GM23338 (cell line): Measurements from ENCODE around the gene MR1. TPM values are rescaled to one million over a fixed set of nuclear protein-coding genes. Genes with fewer than 3 reads are reported as not detected.

Source experiments
- ATAC-seq: fragments of 200-7000 bp; cut with Tn5 transposase; 3 replicates; pipeline ENCODE4 v1.9.1; 2020
- DNase-seq: peaks from one replicate; pipeline ENCODE4 v3.0.0-alpha.2; 2015; ENCODE audit warnings: low spot score
- H2AFZ ChIP-seq: fragments of 200-600 bp; sonication (generic); 2 replicates; pipeline ENCODE4 v1.8.0; 2016; ENCODE audit warnings: antibody characterized with exemption, mild to moderate bottlenecking, moderate library complexity
- H3F3A ChIP-seq: fragments of 200-600 bp; sonication (generic); replicated peaks from 2 replicates; pipeline ENCODE4 v1.8.0; 2017; ENCODE audit warnings: antibody characterized with exemption, mixed run types, low read depth
- H3K27ac ChIP-seq: fragments of 200-600 bp; sonication (generic); 2 replicates; pipeline ENCODE4 v1.6.1; 2016; ENCODE audit warnings: low read depth
- H3K27me3 ChIP-seq: fragments of 200-600 bp; sonication (generic); 2 replicates; pipeline ENCODE4 v1.8.0; 2016; ENCODE audit warnings: mild to moderate bottlenecking, mixed run types, moderate library complexity; ENCODE audit not compliant: insufficient read depth
- H3K36me3 ChIP-seq: fragments of 200-600 bp; sonication (generic); 2 replicates; pipeline ENCODE4 v1.8.0; 2016; ENCODE audit warnings: mild to moderate bottlenecking; ENCODE audit not compliant: insufficient read depth
- H3K4me1 ChIP-seq: fragments of 200-600 bp; sonication (generic); 2 replicates; pipeline ENCODE4 v1.8.0; 2016; ENCODE audit warnings: mild to moderate bottlenecking, moderate library complexity; ENCODE audit not compliant: insufficient read depth
- H3K4me2 ChIP-seq: fragments of 200-600 bp; sonication (generic); 2 replicates; pipeline ENCODE4 v1.7.1; 2017; ENCODE audit warnings: mixed run types
- H3K4me3 ChIP-seq: fragments of 200-600 bp; sonication (generic); 2 replicates; pipeline ENCODE4 v1.6.1; 2016; ENCODE audit warnings: mixed run types
- H3K79me2 ChIP-seq: fragments of 200-600 bp; sonication (generic); replicated peaks from 2 replicates; pipeline ENCODE4 v1.8.0; 2017; ENCODE audit warnings: mild to moderate bottlenecking; ENCODE audit not compliant: insufficient read depth
- H3K9me2 ChIP-seq: fragments of 200-600 bp; sonication (generic); 2 replicates; pipeline ENCODE4 v1.8.0; 2017; ENCODE audit not compliant: insufficient read depth
- H4K20me1 ChIP-seq: fragments of 200-600 bp; sonication (generic); replicated peaks from 2 replicates; pipeline ENCODE4 v1.8.0; 2017; ENCODE audit warnings: mild to moderate bottlenecking; ENCODE audit not compliant: insufficient read depth
- H3K27ac Mint-ChIP-seq: 2 replicates; pipeline ENCODE4 v1.8.0; 2020; ENCODE audit warnings: inconsistent platforms, mild to moderate bottlenecking, moderate library complexity, mixed read lengths
- H3K27me3 Mint-ChIP-seq: 3 replicates; pipeline ENCODE4 v1.8.0; 2022; ENCODE audit warnings: low read depth, mild to moderate bottlenecking, moderate library complexity, mixed read lengths, inconsistent platforms; ENCODE audit not compliant: insufficient read depth, poor library complexity
- H3K36me3 Mint-ChIP-seq: 3 replicates; pipeline ENCODE4 v1.8.0; 2021; ENCODE audit warnings: low read depth, mild to moderate bottlenecking, inconsistent platforms, moderate library complexity, mixed read lengths
- H3K4me1 Mint-ChIP-seq: 3 replicates; pipeline ENCODE4 v1.8.0; 2020; ENCODE audit warnings: mild to moderate bottlenecking, inconsistent platforms, mixed read lengths
- H3K4me3 Mint-ChIP-seq: 3 replicates; pipeline ENCODE4 v1.8.0; 2021; ENCODE audit warnings: moderate library complexity, mild to moderate bottlenecking, inconsistent platforms, mixed read lengths
- H3K9me3 Mint-ChIP-seq: 3 replicates; pipeline ENCODE4 v1.8.0; 2020; ENCODE audit warnings: moderate library complexity, mild to moderate bottlenecking, inconsistent platforms, mixed read lengths
- CREB1 ChIP-seq: fragments of 250-450 bp; sonication (Bioruptor Pico); IDR thresholded peaks from 2 replicates; pipeline ENCODE4 v1.5.0; 2020; ENCODE audit warnings: low read depth, mild to moderate bottlenecking, moderate library complexity
- ETS1 ChIP-seq: IDR thresholded peaks from 2 replicates; pipeline ENCODE4 v1.6.1; 2016; ENCODE audit warnings: antibody characterized with exemption
- EZH2 ChIP-seq: fragments of 200-600 bp; sonication (generic); IDR thresholded peaks from one replicate; pipeline ENCODE4 v1.8.0; 2017; ENCODE audit warnings: antibody characterized with exemption, mild to moderate bottlenecking, low read depth; ENCODE audit not compliant: unreplicated experiment
- EZH2phosphoT487 ChIP-seq: fragments of 200-600 bp; sonication (generic); IDR thresholded peaks from one replicate; pipeline ENCODE4 v1.8.1; 2018; ENCODE audit warnings: antibody characterized with exemption; ENCODE audit not compliant: unreplicated experiment
- JUNB ChIP-seq: IDR thresholded peaks from one replicate; pipeline ENCODE4 v1.6.1; 2016; ENCODE audit warnings: antibody characterized with exemption; ENCODE audit not compliant: unreplicated experiment
- NANOG ChIP-seq: IDR thresholded peaks from 2 replicates; pipeline ENCODE4 v1.6.1; 2016; ENCODE audit warnings: antibody characterized with exemption, borderline replicate concordance
- POLR2AphosphoS5 ChIP-seq: IDR thresholded peaks from 2 replicates; pipeline ENCODE4 v1.6.1; 2016; ENCODE audit warnings: antibody characterized with exemption, low read depth
- STAT1 ChIP-seq: IDR thresholded peaks from one replicate; pipeline ENCODE4 v1.6.1; 2016; ENCODE audit warnings: antibody characterized with exemption; ENCODE audit not compliant: unreplicated experiment
- ZNF114 ChIP-seq: fragments of 250-450 bp; sonication (Bioruptor Pico); IDR thresholded peaks from 2 replicates; pipeline ENCODE4 v1.5.0; 2020; ENCODE audit warnings: mild to moderate bottlenecking, moderate library complexity
- ZNF331 ChIP-seq: fragments of 250-450 bp; sonication (Bioruptor Pico); IDR thresholded peaks from 2 replicates; pipeline ENCODE4 v1.5.0; 2020; ENCODE audit warnings: low read depth, mild to moderate bottlenecking, moderate library complexity
- ZNF462 ChIP-seq: fragments of 250-450 bp; sonication (Bioruptor Pico); IDR thresholded peaks from 2 replicates; pipeline ENCODE4 v1.5.0; 2020; ENCODE audit warnings: mild to moderate bottlenecking, moderate library complexity
- polyA plus RNA-seq: library from polyadenylated mRNA; unstranded; fragments of >200 nt; fragmentation: Nextera tagmentation; extraction: Ambion mirVana; gene quantifications from 2 replicates; pipeline ENCODE4 v1.2.1, GENCODE V29; 2016
- total RNA-seq: library from RNA; depleted of rRNA; stranded (reverse); fragments of >200 nt; shearing (Covaris generic); gene quantifications from 2 replicates; pipeline ENCODE4 v1.2.3, GENCODE V29; 2014
- TF ChIP-seq, protein P1 (sequence below): IDR thresholded peaks from one replicate; pipeline ENCODE4 v1.6.1; 2018; ENCODE audit warnings: antibody characterized with exemption; ENCODE audit not compliant: unreplicated experiment
- TF ChIP-seq, protein P2 (sequence below), 2 experiments: fragments of 200-600 bp in 1 of 2; sonication (generic) in 1 of 2; conservative IDR thresholded peaks; 2 replicates each; pipeline versions ENCODE4 v1.5.1 to v1.6.1; 2016 to 2017; ENCODE audit warnings: antibody characterized with exemption in 2 of 2, low read depth in 2 of 2, mild to moderate bottlenecking in 2 of 2, moderate library complexity in 1 of 2

MR1 gene
- total and polyA plus RNA-seq, 2 experiments from 2014 or later, result 0.18 TPM; not detected in 1

DNA sequence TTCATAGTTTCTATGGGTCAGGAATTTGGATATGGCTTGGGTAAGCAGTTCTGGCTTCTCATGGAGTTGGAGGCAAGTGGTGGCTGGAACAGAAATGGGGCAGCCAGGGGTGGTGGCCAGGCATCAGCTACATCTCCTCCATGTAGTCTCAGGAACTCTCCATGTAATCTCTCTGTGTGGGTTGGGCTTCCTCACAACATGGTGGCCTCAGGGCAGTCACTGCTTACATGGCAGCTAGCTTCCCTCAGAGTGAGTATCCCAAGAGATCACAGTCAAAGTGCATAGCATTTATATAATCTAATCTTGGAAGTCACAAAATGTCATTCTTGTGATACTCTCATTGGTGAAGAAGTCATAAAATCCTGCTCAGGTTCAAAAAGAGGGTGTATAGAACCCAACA lies 25.7 kb downstream of the MR1 start:
- ATAC-seq, result no peak
- Mint-ChIP-seq H3K27ac (no peak overlapping the region), H3K9me3 (no peaks in the 10 kb centered on the region), H3K4me1 (peaks cover 11% of the 10 kb centered on the region; the same call in 2 of the 3 replicates), H3K36me3 (no peaks in the 10 kb centered on the region), H3K27me3 (no peaks in the 10 kb centered on the region), H3K4me3 (no peak overlapping the region)
- Histone ChIP-seq H3K79me2 (no peaks in the 10 kb centered on the region), H3F3A (no peaks in the 10 kb centered on the region), H3K36me3 (no peaks in the 10 kb centered on the region), H3K9me2 (0 out of 2 replicates have a peak, but pooled peaks cover 12% of the 10 kb centered on the region), H4K20me1 (no peaks in the 10 kb centered on the region), H3K4me3 (no peak overlapping the region), H3K27me3 (no peaks in the 10 kb centered on the region), H3K27ac (no peak overlapping the region), H3K4me1 (peaks cover 11% of the 10 kb centered on the region; the same call in 1 of the 2 replicates), H2AFZ (no peak overlapping the region), H3K4me2 (no peak overlapping the region)
- no peak for DNase-seq
- TF ChIP-seq POLR2AphosphoS5 (no peak), ZNF331 (CRISPR knock-in tag) (no peak), NANOG (no peak), EZH2phosphoT487 (no peak), ZNF462 (CRISPR knock-in tag) (no peak), CREB1 (no peak), ETS1 (no peak), JUNB (no peak), STAT1 (no peak), EZH2 (no peak), ZNF114 (no peak)
- TF ChIP-seq, protein P1, sequence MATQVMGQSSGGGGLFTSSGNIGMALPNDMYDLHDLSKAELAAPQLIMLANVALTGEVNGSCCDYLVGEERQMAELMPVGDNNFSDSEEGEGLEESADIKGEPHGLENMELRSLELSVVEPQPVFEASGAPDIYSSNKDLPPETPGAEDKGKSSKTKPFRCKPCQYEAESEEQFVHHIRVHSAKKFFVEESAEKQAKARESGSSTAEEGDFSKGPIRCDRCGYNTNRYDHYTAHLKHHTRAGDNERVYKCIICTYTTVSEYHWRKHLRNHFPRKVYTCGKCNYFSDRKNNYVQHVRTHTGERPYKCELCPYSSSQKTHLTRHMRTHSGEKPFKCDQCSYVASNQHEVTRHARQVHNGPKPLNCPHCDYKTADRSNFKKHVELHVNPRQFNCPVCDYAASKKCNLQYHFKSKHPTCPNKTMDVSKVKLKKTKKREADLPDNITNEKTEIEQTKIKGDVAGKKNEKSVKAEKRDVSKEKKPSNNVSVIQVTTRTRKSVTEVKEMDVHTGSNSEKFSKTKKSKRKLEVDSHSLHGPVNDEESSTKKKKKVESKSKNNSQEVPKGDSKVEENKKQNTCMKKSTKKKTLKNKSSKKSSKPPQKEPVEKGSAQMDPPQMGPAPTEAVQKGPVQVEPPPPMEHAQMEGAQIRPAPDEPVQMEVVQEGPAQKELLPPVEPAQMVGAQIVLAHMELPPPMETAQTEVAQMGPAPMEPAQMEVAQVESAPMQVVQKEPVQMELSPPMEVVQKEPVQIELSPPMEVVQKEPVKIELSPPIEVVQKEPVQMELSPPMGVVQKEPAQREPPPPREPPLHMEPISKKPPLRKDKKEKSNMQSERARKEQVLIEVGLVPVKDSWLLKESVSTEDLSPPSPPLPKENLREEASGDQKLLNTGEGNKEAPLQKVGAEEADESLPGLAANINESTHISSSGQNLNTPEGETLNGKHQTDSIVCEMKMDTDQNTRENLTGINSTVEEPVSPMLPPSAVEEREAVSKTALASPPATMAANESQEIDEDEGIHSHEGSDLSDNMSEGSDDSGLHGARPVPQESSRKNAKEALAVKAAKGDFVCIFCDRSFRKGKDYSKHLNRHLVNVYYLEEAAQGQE, result no peak
- TF ChIP-seq, protein P2, sequence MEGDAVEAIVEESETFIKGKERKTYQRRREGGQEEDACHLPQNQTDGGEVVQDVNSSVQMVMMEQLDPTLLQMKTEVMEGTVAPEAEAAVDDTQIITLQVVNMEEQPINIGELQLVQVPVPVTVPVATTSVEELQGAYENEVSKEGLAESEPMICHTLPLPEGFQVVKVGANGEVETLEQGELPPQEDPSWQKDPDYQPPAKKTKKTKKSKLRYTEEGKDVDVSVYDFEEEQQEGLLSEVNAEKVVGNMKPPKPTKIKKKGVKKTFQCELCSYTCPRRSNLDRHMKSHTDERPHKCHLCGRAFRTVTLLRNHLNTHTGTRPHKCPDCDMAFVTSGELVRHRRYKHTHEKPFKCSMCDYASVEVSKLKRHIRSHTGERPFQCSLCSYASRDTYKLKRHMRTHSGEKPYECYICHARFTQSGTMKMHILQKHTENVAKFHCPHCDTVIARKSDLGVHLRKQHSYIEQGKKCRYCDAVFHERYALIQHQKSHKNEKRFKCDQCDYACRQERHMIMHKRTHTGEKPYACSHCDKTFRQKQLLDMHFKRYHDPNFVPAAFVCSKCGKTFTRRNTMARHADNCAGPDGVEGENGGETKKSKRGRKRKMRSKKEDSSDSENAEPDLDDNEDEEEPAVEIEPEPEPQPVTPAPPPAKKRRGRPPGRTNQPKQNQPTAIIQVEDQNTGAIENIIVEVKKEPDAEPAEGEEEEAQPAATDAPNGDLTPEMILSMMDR (conservative IDR thresholded peaks at IDR 0.05; ENCODE audit: low read depth in 2 of 2), result no peak
